Endodermal cell (in vitro differentiated cells): ENCODE data around the gene MACROD2. TPM values are rescaled to one million over a fixed set of nuclear protein-coding genes. Genes with fewer than 3 reads are reported as not detected.

ENCODE experiments used
- DNase-seq: peaks from one replicate; pipeline ENCODE4 v3.0.0-alpha.2; 2017
- H3K27ac ChIP-seq: 2 replicates; pipeline ENCODE4 v1.5.1; 2013; ENCODE audit warnings: mild to moderate bottlenecking, low read depth, low read length, moderate library complexity
- H3K27me3 ChIP-seq: 2 replicates; pipeline ENCODE4 v1.6.1; 2013; ENCODE audit warnings: mild to moderate bottlenecking, low read length, moderate library complexity; ENCODE audit not compliant: insufficient read depth, control insufficient read depth, poor library complexity, severe bottlenecking
- H3K36me3 ChIP-seq: 2 replicates; pipeline ENCODE4 v1.7.0; 2013; ENCODE audit warnings: mild to moderate bottlenecking, low read length, moderate library complexity; ENCODE audit not compliant: control insufficient read depth, insufficient read depth
- H3K4me1 ChIP-seq: one replicate; pipeline ENCODE4 v1.7.0; 2013; ENCODE audit warnings: low read length; ENCODE audit not compliant: control insufficient read depth, insufficient read depth
- H3K4me3 ChIP-seq: 2 replicates; pipeline ENCODE4 v1.5.1; 2013; ENCODE audit warnings: mild to moderate bottlenecking, low read length, moderate library complexity
- H3K9ac ChIP-seq: 2 replicates; pipeline ENCODE4 v1.6.1; 2013; ENCODE audit warnings: mild to moderate bottlenecking, low read length, moderate library complexity; ENCODE audit not compliant: poor library complexity, severe bottlenecking; ENCODE audit errors: extremely low read depth
- H3K9me3 ChIP-seq: 2 replicates; pipeline ENCODE4 v1.6.1; 2013; ENCODE audit warnings: mild to moderate bottlenecking, low read length, moderate library complexity; ENCODE audit not compliant: control insufficient read depth
- H3K27ac Mint-ChIP-seq: 2 replicates; pipeline ENCODE4 v1.8.0; 2020; ENCODE audit warnings: mixed read lengths
- H3K27me3 Mint-ChIP-seq: 2 replicates; pipeline ENCODE4 v1.8.0; 2021; ENCODE audit warnings: mild to moderate bottlenecking, mixed read lengths; ENCODE audit not compliant: insufficient read depth
- H3K36me3 Mint-ChIP-seq: 2 replicates; pipeline ENCODE4 v1.8.0; 2020; ENCODE audit warnings: low read depth, mixed read lengths
- H3K4me1 Mint-ChIP-seq: 2 replicates; pipeline ENCODE4 v1.8.0; 2020; ENCODE audit warnings: mixed read lengths
- H3K4me3 Mint-ChIP-seq: 2 replicates; pipeline ENCODE4 v1.8.0; 2020; ENCODE audit warnings: mild to moderate bottlenecking, moderate library complexity, mixed read lengths
- H3K9me3 Mint-ChIP-seq: 2 replicates; pipeline ENCODE4 v1.8.0; 2020; ENCODE audit warnings: mild to moderate bottlenecking, mixed read lengths
- WGBS, 2 experiments: methylation state at CpG; one replicate each; pipeline versions ENCODE4 v1.1.5 to v1.1.7; 2013; ENCODE audit warnings: missing lambda C conversion rate in 2 of 2, mixed read lengths in 1 of 2; ENCODE audit not compliant: insufficient coverage in 1 of 2, insufficient read length in 1 of 2; 5-methylcytosine and 5-hydroxymethylcytosine counted together
- total RNA-seq, 2 donors: library from RNA; stranded (reverse); fragmentation: NEBNext Ultra II Directional in 1 of 2; extraction: Animal tissue kit (Norgen Biotek cat#: 25700) in 1 of 2; gene quantifications; 2 replicates in 1 of 2; 3 replicates in 1 of 2; pipeline ENCODE4 v1.2.1, GENCODE V29; 2021
- TF ChIP-seq, protein P1 (sequence below): fragments of 200-600 bp; sonication (generic); conservative IDR thresholded peaks from 2 replicates; pipeline ENCODE4 v1.5.0; 2021; ENCODE audit warnings: antibody characterized with exemption, mild to moderate bottlenecking

Gene MACROD2
- total RNA-seq, 2 donors from 2014 or later = 2.3 to 4.8 TPM

DNA sequence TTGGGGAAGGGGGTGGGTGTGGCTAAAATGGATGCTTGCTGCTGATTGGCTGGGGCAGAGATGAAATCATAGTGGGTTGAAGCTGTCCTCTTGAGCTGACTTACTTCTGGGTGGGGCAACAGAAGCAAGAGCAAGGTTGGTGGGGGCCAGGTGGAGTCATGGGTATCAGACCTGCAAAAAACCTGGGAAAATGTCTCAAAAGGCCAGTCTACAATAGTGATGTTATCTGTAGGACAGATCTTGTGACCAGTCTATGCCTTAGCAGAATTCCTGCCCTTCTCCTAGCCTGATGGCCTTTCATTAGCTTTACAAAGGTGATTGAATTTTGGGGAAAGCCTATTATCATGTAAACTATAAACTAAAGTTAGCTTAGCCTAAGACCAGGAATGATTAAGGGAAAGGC, 1632.2 kb downstream of the MACROD2 start:
- Mint-ChIP-seq H3K4me3 (no peak overlapping the region), H3K27ac (no peak overlapping the region), H3K4me1 (peaks cover 13% of the 10 kb centered on the region), H3K36me3 (no peaks in the 10 kb centered on the region), H3K27me3 (no peaks in the 10 kb centered on the region), H3K9me3 (peaks cover 2% of the 10 kb centered on the region)
- peak; percentile 71 for DNase-seq
- TF ChIP-seq, protein P1, sequence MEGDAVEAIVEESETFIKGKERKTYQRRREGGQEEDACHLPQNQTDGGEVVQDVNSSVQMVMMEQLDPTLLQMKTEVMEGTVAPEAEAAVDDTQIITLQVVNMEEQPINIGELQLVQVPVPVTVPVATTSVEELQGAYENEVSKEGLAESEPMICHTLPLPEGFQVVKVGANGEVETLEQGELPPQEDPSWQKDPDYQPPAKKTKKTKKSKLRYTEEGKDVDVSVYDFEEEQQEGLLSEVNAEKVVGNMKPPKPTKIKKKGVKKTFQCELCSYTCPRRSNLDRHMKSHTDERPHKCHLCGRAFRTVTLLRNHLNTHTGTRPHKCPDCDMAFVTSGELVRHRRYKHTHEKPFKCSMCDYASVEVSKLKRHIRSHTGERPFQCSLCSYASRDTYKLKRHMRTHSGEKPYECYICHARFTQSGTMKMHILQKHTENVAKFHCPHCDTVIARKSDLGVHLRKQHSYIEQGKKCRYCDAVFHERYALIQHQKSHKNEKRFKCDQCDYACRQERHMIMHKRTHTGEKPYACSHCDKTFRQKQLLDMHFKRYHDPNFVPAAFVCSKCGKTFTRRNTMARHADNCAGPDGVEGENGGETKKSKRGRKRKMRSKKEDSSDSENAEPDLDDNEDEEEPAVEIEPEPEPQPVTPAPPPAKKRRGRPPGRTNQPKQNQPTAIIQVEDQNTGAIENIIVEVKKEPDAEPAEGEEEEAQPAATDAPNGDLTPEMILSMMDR = no peak
- Histone ChIP-seq H3K9me3 (no peaks in the 10 kb centered on the region), H3K27ac (no peak overlapping the region), H3K4me1 (no peaks in the 10 kb centered on the region), H3K9ac (no peak overlapping the region), H3K27me3 (no peaks in the 10 kb centered on the region), H3K4me3 (no peak overlapping the region), H3K36me3 (no peaks in the 10 kb centered on the region)

DNA sequence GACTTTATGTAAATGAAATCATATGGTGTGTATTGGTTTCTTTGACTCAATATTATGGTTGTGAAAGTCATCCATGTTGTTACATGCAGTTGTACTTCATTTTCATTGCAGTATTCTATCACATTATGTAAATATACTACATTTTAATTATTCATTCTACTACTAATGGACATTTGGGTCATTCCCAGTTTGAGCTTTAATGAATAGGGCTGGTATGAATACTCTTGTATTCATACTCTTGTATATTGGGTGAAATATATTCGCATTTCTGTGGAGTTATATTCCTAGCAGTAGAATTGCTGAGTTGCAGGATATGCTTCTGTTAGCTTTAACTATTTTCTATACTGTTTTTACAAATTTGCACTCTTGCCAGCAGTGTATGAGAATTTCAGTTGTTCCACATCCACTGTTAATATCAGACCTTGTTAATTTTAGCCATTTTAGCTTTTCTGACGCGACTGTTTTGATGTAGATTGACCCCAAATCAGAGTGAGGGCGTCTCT, 1633.6 kb downstream of the MACROD2 start:
- TF ChIP-seq, protein P1 = no peak
- no peak overlapping the region for H3K27ac Mint-ChIP-seq
- H3K4me1 Mint-ChIP-seq = peaks cover 13% of the 10 kb centered on the region
- Histone ChIP-seq H3K36me3 (no peaks in the 10 kb centered on the region), H3K9me3 (no peaks in the 10 kb centered on the region), H3K9ac (no peak overlapping the region), H3K4me3 (no peak overlapping the region), H3K27ac (no peak overlapping the region), H3K4me1 (no peaks in the 10 kb centered on the region), H3K27me3 (no peaks in the 10 kb centered on the region)
- H3K9me3 Mint-ChIP-seq = peaks cover 2% of the 10 kb centered on the region
- no peak overlapping the region for H3K4me3 Mint-ChIP-seq
- H3K27me3 Mint-ChIP-seq = no peaks in the 10 kb centered on the region
- WGBS, 2 experiments = 88 to 100% methylated on average over 3 to 4 of the region's 4 CpGs
- no peaks in the 10 kb centered on the region for H3K36me3 Mint-ChIP-seq
- DNase-seq = no peak

DNA sequence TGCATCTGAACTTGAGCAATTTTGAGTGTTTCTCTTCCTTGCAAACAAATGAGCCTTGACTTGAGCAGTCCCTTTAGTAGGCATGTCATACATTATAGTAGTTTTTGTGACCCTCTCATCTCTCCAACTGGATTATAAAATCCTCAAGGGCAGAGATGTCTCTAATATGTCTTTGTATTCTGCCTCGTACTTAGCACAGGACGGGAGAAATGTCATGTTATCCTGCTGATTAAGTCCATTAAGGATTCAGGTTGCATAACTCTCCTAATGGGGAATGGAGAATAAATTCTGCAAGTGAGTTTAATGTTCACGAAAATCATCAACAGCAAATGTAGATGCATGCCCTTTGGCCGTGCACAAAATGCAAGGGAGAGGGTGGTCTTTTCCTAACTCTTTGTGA, 1635.0 kb downstream of the MACROD2 start:
- Histone ChIP-seq H3K4me1 (no peaks in the 10 kb centered on the region), H3K9me3 (peaks cover 9% of the 10 kb centered on the region), H3K27ac (no peak overlapping the region), H3K4me3 (no peak overlapping the region), H3K36me3 (no peaks in the 10 kb centered on the region), H3K9ac (no peak overlapping the region), H3K27me3 (no peaks in the 10 kb centered on the region)
- H3K4me3 Mint-ChIP-seq = no peak overlapping the region
- peaks cover 11% of the 10 kb centered on the region for H3K9me3 Mint-ChIP-seq
- no peak overlapping the region for H3K27ac Mint-ChIP-seq
- H3K27me3 Mint-ChIP-seq = no peaks in the 10 kb centered on the region
- DNase-seq = no peak
- 77 to 78% methylated on average over 4 of the region's 4 CpGs for WGBS, 2 experiments
- no peaks in the 10 kb centered on the region for H3K36me3 Mint-ChIP-seq
- peaks cover 13% of the 10 kb centered on the region for H3K4me1 Mint-ChIP-seq
- TF ChIP-seq, protein P1 = no peak
